PC-3 (cell line): Measurements from ENCODE around the gene ZDHHC5. TPM values are rescaled to one million over a fixed set of nuclear protein-coding genes. Genes with fewer than 3 reads are reported as not detected.

Source experiments
- ATAC-seq: fragments of 200-7000 bp; cut with Tn5 transposase; 2 replicates; pipeline ENCODE4 v1.9.1; 2020; ENCODE audit warnings: mild to moderate bottlenecking, moderate library complexity
- BruUV-seq: library from RNA; stranded (reverse); fragments of 400-500 nt; replicated peaks from 2 replicates; lab custom pipeline; 2021; lab: Mats Ljungman, UMichigan
- CTCF ChIA-PET: fragments of 300-600 bp; sonication (Branson Sonifier 250); formaldehyde crosslinking; loops from one replicate; lab custom pipeline; 2022; ENCODE audit warnings: antibody characterized with exemption; lab: Charles Lee
- POLR2A ChIA-PET: fragments of 300-600 bp; sonication (Branson Sonifier 250); formaldehyde crosslinking; loops from one replicate; lab custom pipeline; 2022; ENCODE audit warnings: antibody characterized with exemption; ENCODE audit not compliant: unreplicated experiment; lab: Charles Lee
- DNase-seq: peaks from one replicate; pipeline ENCODE4 v3.0.0-alpha.2; 2015
- H2AFZ ChIP-seq: fragments of 300-600 bp; sonication (generic); 2 replicates; pipeline ENCODE4 v1.6.0; 2016; ENCODE audit warnings: antibody characterized with exemption, low read length
- H3F3A ChIP-seq: fragments of 300-600 bp; sonication (generic); one replicate; pipeline ENCODE4 v1.6.0; 2017; ENCODE audit warnings: antibody characterized with exemption, low read length, control low read depth, mild to moderate bottlenecking; ENCODE audit not compliant: unreplicated experiment
- H3K27ac ChIP-seq: fragments of 300-600 bp; sonication (generic); 2 replicates; pipeline ENCODE4 v1.5.1; 2016; ENCODE audit warnings: mild to moderate bottlenecking, low read length
- H3K27me3 ChIP-seq: fragments of 300-600 bp; sonication (generic); 2 replicates; pipeline ENCODE4 v1.6.1; 2016; ENCODE audit warnings: low read length, mixed read lengths
- H3K36me3 ChIP-seq: fragments of 300-600 bp; sonication (generic); 2 replicates; pipeline ENCODE4 v1.6.1; 2016; ENCODE audit warnings: low read depth, mixed run types, low read length, mixed read lengths
- H3K4me1 ChIP-seq: fragments of 300-600 bp; sonication (generic); 2 replicates; pipeline ENCODE4 v1.5.1; 2016; ENCODE audit warnings: low read length; ENCODE audit not compliant: insufficient read depth
- H3K4me2 ChIP-seq: fragments of 300-600 bp; sonication (generic); 2 replicates; pipeline ENCODE4 v1.6.0; 2016; ENCODE audit warnings: low read length
- H3K4me3 ChIP-seq: fragments of 300-600 bp; sonication (generic); 2 replicates; pipeline ENCODE4 v1.5.1; 2016; ENCODE audit warnings: mild to moderate bottlenecking, low read length, mixed read lengths
- H3K79me2 ChIP-seq: fragments of 300-600 bp; sonication (generic); 2 replicates; pipeline ENCODE4 v1.6.1; 2017; ENCODE audit warnings: low read length, mixed read lengths
- H3K9ac ChIP-seq: fragments of 300-600 bp; sonication (generic); 2 replicates; pipeline ENCODE4 v1.6.0; 2016; ENCODE audit warnings: mild to moderate bottlenecking, low read length
- H3K9me2 ChIP-seq: fragments of 300-600 bp; sonication (generic); replicated peaks from 2 replicates; pipeline ENCODE4 v1.6.1; 2016; ENCODE audit warnings: mixed run types, low read length, mixed read lengths
- H3K9me3 ChIP-seq: fragments of 300-600 bp; sonication (generic); 2 replicates; pipeline ENCODE4 v1.6.1; 2016; ENCODE audit warnings: low read length, mixed read lengths
- H4K20me1 ChIP-seq: fragments of 300-600 bp; sonication (generic); 2 replicates; pipeline ENCODE4 v1.6.1; 2016; ENCODE audit warnings: low read length, mixed read lengths
- CTCF ChIP-seq: fragments of 300-600 bp; sonication (generic); conservative IDR thresholded peaks from 2 replicates; pipeline ENCODE4 v1.5.1; 2017; ENCODE audit warnings: antibody characterized with exemption, low read depth, mild to moderate bottlenecking, low read length
- EZH2 ChIP-seq: fragments of 300-600 bp; sonication (generic); IDR thresholded peaks from one replicate; pipeline ENCODE4 v1.6.1; 2017; ENCODE audit warnings: antibody characterized with exemption, mild to moderate bottlenecking, low read length; ENCODE audit not compliant: unreplicated experiment
- EZH2phosphoT487 ChIP-seq: fragments of 300-600 bp; sonication (generic); IDR thresholded peaks from 2 replicates; pipeline ENCODE4 v1.6.1; 2018; ENCODE audit warnings: mild to moderate bottlenecking, antibody characterized with exemption, low read length, borderline replicate concordance
- intact Hi-C: fragments of 100-400 bp; cut with micrococcal nuclease; formaldehyde crosslinking; loops from 2 replicates; pipeline ENCODE4 v1.9.0; 2023
- total RNA-seq: library from RNA; depleted of rRNA; stranded (reverse); fragments of >200 nt; gene quantifications from 2 replicates; pipeline ENCODE4 v1.2.3, GENCODE V29; 2014

ZDHHC5 gene
- total RNA-seq, 1 experiment from 2014 or later, result 86.7 TPM

- H3K9me3 ChIP-seq, result no peaks in the 10 kb centered on the region
- BruUV-seq, result no TSS peak
- no peak overlapping the region for H3K9ac ChIP-seq
- intact Hi-C loops, result no loop called here
- H3K27ac ChIP-seq, result no peak overlapping the region
- CTCF ChIA-PET, result no interaction called here
- H3K27me3 ChIP-seq, result no peaks in the 10 kb centered on the region
- peak; percentile 40 for DNase-seq
- H3F3A ChIP-seq, result no peaks in the 10 kb centered on the region
- H4K20me1 ChIP-seq, result 0 out of 2 replicates have a peak, but pooled peaks cover 3% of the 10 kb centered on the region
- POLR2A ChIA-PET, result no interaction called here
- H3K4me1 ChIP-seq, result peaks cover 7% of the 10 kb centered on the region
- TF ChIP-seq EZH2phosphoT487 (no peak), CTCF (peak; percentile 52; the same call in 1 of the 2 replicates)
- ATAC-seq, result no peak
- peaks cover 28% of the 10 kb centered on the region for H3K79me2 ChIP-seq
- no peak overlapping the region for H2AFZ ChIP-seq
- peaks cover 21% of the 10 kb centered on the region for H3K36me3 ChIP-seq
- no peak overlapping the region for H3K4me3 ChIP-seq
- no peak overlapping the region for H3K4me2 ChIP-seq
- H3K9me2 ChIP-seq, result no peaks in the 10 kb centered on the region
Observed at GRCh38 chr11:57662893-57663292, 5.0 kb upstream of the ZDHHC5 start.

GRCh38 chr11:57663975-57664374 is 3.9 kb upstream of the ZDHHC5 start:
- peaks cover 2% of the 10 kb centered on the region; the same call in 1 of the 2 replicates for H4K20me1 ChIP-seq
- ChIA-PET CTCF (no interaction called here), POLR2A (no interaction called here)
- H2AFZ ChIP-seq, result no peak overlapping the region
- no peaks in the 10 kb centered on the region for H3F3A ChIP-seq
- peaks cover 27% of the 10 kb centered on the region for H3K79me2 ChIP-seq
- no peak for ATAC-seq
- BruUV-seq, result no TSS peak
- no peak overlapping the region for H3K27ac ChIP-seq
- no peak overlapping the region for H3K9ac ChIP-seq
- peaks cover 21% of the 10 kb centered on the region for H3K36me3 ChIP-seq
- no peaks in the 10 kb centered on the region for H3K27me3 ChIP-seq
- intact Hi-C loops, result no loop called here
- H3K4me3 ChIP-seq, result no peak overlapping the region
- H3K4me2 ChIP-seq, result no peak overlapping the region
- peaks cover 7% of the 10 kb centered on the region for H3K4me1 ChIP-seq
- H3K9me3 ChIP-seq, result no peaks in the 10 kb centered on the region
- DNase-seq, result no peak
- no peaks in the 10 kb centered on the region for H3K9me2 ChIP-seq
- TF ChIP-seq EZH2, result no peak
- no peak for TF ChIP-seq CTCF
- no peak for TF ChIP-seq EZH2phosphoT487

- intact Hi-C loops, result loop anchor here (1.0 to 2.0 kb wide), 6 partner anchors 10 to 911 kb away; partner anchors contain the start of genes CLP1, MED19, SELENOH and SSRP1
- TF ChIP-seq EZH2, result no peak
- TF ChIP-seq CTCF, result no peak
- TF ChIP-seq EZH2phosphoT487, result no peak
- POLR2A ChIA-PET, result no interaction called here
- Histone ChIP-seq H3K4me3 (peak overlapping the region; percentile 97), H3K27me3 (no peaks in the 10 kb centered on the region), H2AFZ (peak overlapping the region; percentile 80), H3K9me2 (no peaks in the 10 kb centered on the region), H3K27ac (peak overlapping the region; percentile 88), H3F3A (no peaks in the 10 kb centered on the region), H3K4me1 (peaks cover 16% of the 10 kb centered on the region), H3K36me3 (peaks cover 5% of the 10 kb centered on the region), H3K9ac (peak overlapping the region; percentile 93), H3K4me2 (peak overlapping the region; percentile 94), H3K9me3 (no peaks in the 10 kb centered on the region), H3K79me2 (peaks cover 43% of the 10 kb centered on the region), H4K20me1 (peaks cover 9% of the 10 kb centered on the region; the same call in 1 of the 2 replicates)
- BruUV-seq, result no TSS peak
- peak; percentile 98 for DNase-seq
- CTCF ChIA-PET, result interaction anchor here (0.6 kb wide), 1 partner anchor 133 kb away, joined by 3 read pairs; no protein-coding TSS in a partner anchor
- peak; percentile 67 for ATAC-seq
Observed at GRCh38 chr11:57667117-57667735, 688 bp upstream of the ZDHHC5 start.
